Immature natural killer cell (primary cell): ENCODE results near the gene PPP6R1. TPM values are rescaled to one million over a fixed set of nuclear protein-coding genes. Genes with fewer than 3 reads are reported as not detected.
A peak's percentile ranks its signal among the peaks of the same experiment; 100 is the strongest.

Source experiments
- DNase-seq, 3 donors: peaks; one replicate each; pipeline ENCODE4 v3.0.0; 2022; ENCODE audit warnings: mixed read lengths in 1 of 3
- H3K27ac Mint-ChIP-seq, 6 donors: one replicate each; pipeline ENCODE4 v1.8.0; 2020; ENCODE audit warnings: mixed read lengths in 6 of 6, mild to moderate bottlenecking in 5 of 6, inconsistent platforms in 4 of 6, moderate library complexity in 3 of 6
- H3K27me3 Mint-ChIP-seq, 3 donors: one replicate each; pipeline ENCODE4 v1.8.0; 2020 to 2021; ENCODE audit warnings: low read depth in 3 of 3, mild to moderate bottlenecking in 3 of 3, mixed read lengths in 3 of 3, moderate library complexity in 3 of 3, inconsistent platforms in 1 of 3
- H3K36me3 Mint-ChIP-seq, 3 donors: one replicate each; pipeline ENCODE4 v1.8.0; 2020; ENCODE audit warnings: mixed read lengths in 3 of 3, inconsistent platforms in 2 of 3, mild to moderate bottlenecking in 2 of 3
- H3K4me1 Mint-ChIP-seq, 2 donors: one replicate each; pipeline ENCODE4 v1.8.0; 2020; ENCODE audit warnings: inconsistent platforms in 2 of 2, mild to moderate bottlenecking in 2 of 2, mixed read lengths in 2 of 2, moderate library complexity in 1 of 2
- H3K4me3 Mint-ChIP-seq, 5 donors: one replicate each; pipeline ENCODE4 v1.8.0; 2020; ENCODE audit warnings: mild to moderate bottlenecking in 5 of 5, mixed read lengths in 5 of 5, inconsistent platforms in 3 of 5, moderate library complexity in 3 of 5
- H3K9me3 Mint-ChIP-seq, 6 donors: one replicate each; pipeline ENCODE4 v1.8.0; 2020; ENCODE audit warnings: mild to moderate bottlenecking in 6 of 6, mixed read lengths in 6 of 6, inconsistent platforms in 4 of 6, moderate library complexity in 3 of 6
- polyA plus RNA-seq, 3 donors: library from polyadenylated mRNA; unstranded; fragments of 300-500 nt; fragmentation: Illumina TruSeq; gene quantifications; one replicate each; pipeline ENCODE4 v1.2.3, GENCODE V29; 2021

The PPP6R1 gene
- 100 to 1,000 TPM in 1 of 3 donors, 10 to 100 TPM in 2; 43.1 to 123 (median 47.9) TPM for polyA plus RNA-seq

- peak; percentile 95 to 97 (median 96) for DNase-seq
- Mint-ChIP-seq H3K9me3 (no peaks in the 10 kb centered on the region), H3K4me1 (peaks cover 46 to 53% of the 10 kb centered on the region in 2 donors), H3K27ac (peak within 1 kb of the TSS; percentile 98 to 99 (median 99)), H3K4me3 (peak within 1 kb of the TSS; percentile 97 to 100 (median 99)), H3K36me3 (peaks cover 0 to 8% (median 3%) of the 10 kb centered on the region in 3 donors), H3K27me3 (peaks cover 7 to 22% (median 12%) of the 10 kb centered on the region in 3 donors)
Measured at GRCh38 chr19:55258828-55259539, at the start of gene PPP6R1. PPP6R1 (minus strand) TSS chr19:55259017; CDS start chr19:55247103, 11,914 bp downstream.

GRCh38 chr19:55308281-55308680 is 49.5 kb upstream of the PPP6R1 start:
- Mint-ChIP-seq H3K4me1 (no peaks in the 10 kb centered on the region), H3K36me3 (peaks cover 0 to 5% (median 0%) of the 10 kb centered on the region in 3 donors), H3K4me3 (no peak overlapping the region), H3K27ac (no peak overlapping the region), H3K9me3 (no peaks in the 10 kb centered on the region), H3K27me3 (peaks cover 0 to 2% (median 0%) of the 10 kb centered on the region in 3 donors)
- DNase-seq: no peak

- Mint-ChIP-seq H3K27me3 (peaks cover 2 to 3% (median 3%) of the 10 kb centered on the region in 3 donors), H3K4me3 (no peak overlapping the region), H3K9me3 (no peaks in the 10 kb centered on the region), H3K4me1 (peaks cover 4 to 6% of the 10 kb centered on the region in 2 donors), H3K27ac (no peak overlapping the region), H3K36me3 (peaks cover 0 to 4% (median 0%) of the 10 kb centered on the region in 3 donors)
- no peak for DNase-seq
Measured at GRCh38 chr19:55306712-55307111, 47.9 kb upstream of the PPP6R1 start.

- H3K9me3 Mint-ChIP-seq: no peaks in the 10 kb centered on the region
- no peak overlapping the region for H3K4me3 Mint-ChIP-seq
- peaks cover 11% of the 10 kb centered on the region in 2 donors for H3K4me1 Mint-ChIP-seq
- no peak for DNase-seq
- H3K36me3 Mint-ChIP-seq: peaks cover 0 to 4% (median 0%) of the 10 kb centered on the region in 3 donors
- peaks cover 4 to 5% (median 5%) of the 10 kb centered on the region in 3 donors for H3K27me3 Mint-ChIP-seq
- H3K27ac Mint-ChIP-seq: no peak overlapping the region
Measured at GRCh38 chr19:55305983-55306562, 47.3 kb upstream of the PPP6R1 start.

GRCh38 chr19:55305491-55305890 is 46.7 kb upstream of the PPP6R1 start:
- DNase-seq: peak; percentile 31 to 40 (median 32)
- Mint-ChIP-seq H3K27me3 (peaks cover 5 to 7% (median 5%) of the 10 kb centered on the region in 3 donors), H3K36me3 (peaks cover 0 to 4% (median 0%) of the 10 kb centered on the region in 3 donors), H3K9me3 (no peaks in the 10 kb centered on the region), H3K4me1 (peaks cover 11 to 12% of the 10 kb centered on the region in 2 donors), H3K27ac (peak overlapping the region in 2 of 6 donors; percentile 20 to 32), H3K4me3 (peak overlapping the region in 1 of 5 donors; percentile 41)

- Mint-ChIP-seq H3K9me3 (no peaks in the 10 kb centered on the region), H3K27me3 (peaks cover 5 to 7% (median 5%) of the 10 kb centered on the region in 3 donors), H3K4me1 (peaks cover 11 to 12% of the 10 kb centered on the region in 2 donors), H3K27ac (no peak overlapping the region), H3K36me3 (no peaks in the 10 kb centered on the region), H3K4me3 (no peak overlapping the region)
- no peak for DNase-seq
Measured at GRCh38 chr19:55304980-55305379, 46.2 kb upstream of the PPP6R1 start.

GRCh38 chr19:55304279-55304978 is 45.6 kb upstream of the PPP6R1 start:
- H3K27ac Mint-ChIP-seq: no peak overlapping the region
- peaks cover 11 to 12% of the 10 kb centered on the region in 2 donors for H3K4me1 Mint-ChIP-seq
- H3K4me3 Mint-ChIP-seq: no peak overlapping the region
- H3K9me3 Mint-ChIP-seq: no peaks in the 10 kb centered on the region
- DNase-seq: no peak
- no peaks in the 10 kb centered on the region for H3K36me3 Mint-ChIP-seq
- H3K27me3 Mint-ChIP-seq: peaks cover 5 to 7% (median 5%) of the 10 kb centered on the region in 3 donors

GRCh38 chr19:55303477-55303876 is 44.7 kb upstream of the PPP6R1 start:
- no peak for DNase-seq
- H3K27ac Mint-ChIP-seq: no peak overlapping the region
- peaks cover 11 to 12% of the 10 kb centered on the region in 2 donors for H3K4me1 Mint-ChIP-seq
- no peaks in the 10 kb centered on the region for H3K36me3 Mint-ChIP-seq
- H3K27me3 Mint-ChIP-seq: peaks cover 5 to 7% (median 5%) of the 10 kb centered on the region in 3 donors
- no peak overlapping the region for H3K4me3 Mint-ChIP-seq
- H3K9me3 Mint-ChIP-seq: no peaks in the 10 kb centered on the region

GRCh38 chr19:55302318-55302703 is 43.5 kb upstream of the PPP6R1 start:
- DNase-seq: no peak
- peaks cover 5 to 7% (median 5%) of the 10 kb centered on the region in 3 donors for H3K27me3 Mint-ChIP-seq
- no peaks in the 10 kb centered on the region for H3K9me3 Mint-ChIP-seq
- no peaks in the 10 kb centered on the region for H3K36me3 Mint-ChIP-seq
- H3K4me3 Mint-ChIP-seq: peak overlapping the region; percentile 87 to 95 (median 91)
- H3K4me1 Mint-ChIP-seq: peaks cover 11 to 12% of the 10 kb centered on the region in 2 donors
- peak overlapping the region; percentile 80 to 94 (median 88) for H3K27ac Mint-ChIP-seq

- Mint-ChIP-seq H3K36me3 (no peaks in the 10 kb centered on the region), H3K9me3 (no peaks in the 10 kb centered on the region), H3K27me3 (peaks cover 5 to 9% (median 5%) of the 10 kb centered on the region in 3 donors), H3K4me1 (peaks cover 11 to 12% of the 10 kb centered on the region in 2 donors), H3K4me3 (peak overlapping the region; percentile 87 to 95 (median 91)), H3K27ac (peak overlapping the region; percentile 80 to 94 (median 88))
- peak; percentile 92 to 93 (median 92) for DNase-seq
Measured at GRCh38 chr19:55301459-55302317, 42.9 kb upstream of the PPP6R1 start.

- Mint-ChIP-seq H3K27ac (peak overlapping the region in 1 of 6 donors; percentile 92), H3K4me3 (peak overlapping the region in 4 of 5 donors; percentile 87 to 92 (median 90))
Measured at GRCh38 chr19:55300886-55301458, 42.2 kb upstream of the PPP6R1 start.

GRCh38 chr19:55299991-55300390 is 41.2 kb upstream of the PPP6R1 start:
- Mint-ChIP-seq H3K27ac (no peak overlapping the region), H3K27me3 (peaks cover 3 to 9% (median 5%) of the 10 kb centered on the region in 3 donors), H3K36me3 (no peaks in the 10 kb centered on the region), H3K4me1 (peaks cover 11 to 12% of the 10 kb centered on the region in 2 donors), H3K9me3 (no peaks in the 10 kb centered on the region), H3K4me3 (no peak overlapping the region)
- DNase-seq: no peak

More at GRCh38 chr19:55300886-55301458, 42.2 kb upstream of the PPP6R1 start:
- Mint-ChIP-seq H3K27me3 (peaks cover 5 to 9% (median 5%) of the 10 kb centered on the region in 3 donors), H3K36me3 (no peaks in the 10 kb centered on the region), H3K4me1 (peaks cover 11 to 12% of the 10 kb centered on the region in 2 donors), H3K9me3 (no peaks in the 10 kb centered on the region)
- no peak for DNase-seq
